Ishikawa (cell line): ENCODE data around the gene METTL9.

Experiments
- CEBPB ChIP-seq: IDR thresholded peaks from 2 replicates; pipeline ENCODE4 v1.6.1; 2012
- EGR1 ChIP-seq: IDR thresholded peaks from 2 replicates; pipeline ENCODE4 v1.6.1; 2012
- EP300 ChIP-seq: IDR thresholded peaks from 2 replicates; pipeline ENCODE4 v1.6.1; 2012; ENCODE audit warnings: borderline replicate concordance
- MAX ChIP-seq: IDR thresholded peaks from 2 replicates; pipeline ENCODE4 v1.6.1; 2012
- RAD21 ChIP-seq: IDR thresholded peaks from 2 replicates; pipeline ENCODE4 v1.6.1; 2012; ENCODE audit warnings: low read depth
- REST ChIP-seq: IDR thresholded peaks from 2 replicates; pipeline ENCODE4 v1.6.1; 2012; ENCODE audit warnings: low read depth, mild to moderate bottlenecking
- USF1 ChIP-seq: IDR thresholded peaks from 2 replicates; pipeline ENCODE4 v1.6.1; 2012
- YY1 ChIP-seq: IDR thresholded peaks from 2 replicates; pipeline ENCODE4 v1.6.1; 2012; ENCODE audit warnings: low read depth
- ZBTB7A ChIP-seq: IDR thresholded peaks from 2 replicates; pipeline ENCODE4 v1.6.1; 2012; ENCODE audit warnings: low read depth

- TF ChIP-seq RAD21 (no peak), EP300 (no peak), MAX (no peak), USF1 (no peak), REST (no peak), ZBTB7A (no peak), CEBPB (no peak), EGR1 (no peak), YY1 (no peak)
Measured at GRCh38 chr16:21611556-21612384, 12.4 kb downstream of the METTL9 start.
